ENCODE data around the gene ITPR3. TPM values are rescaled to one million over a fixed set of nuclear protein-coding genes. Genes with fewer than 3 reads are reported as not detected.
"Not testable (repeated sequence)": the region's sequence is repeated elsewhere in the genome, so short reads cannot be mapped to it uniquely, and the experiment has no call there.

The ITPR3 gene
- total RNA-seq, 6 donors from 2014 or later, result 95.6 to 179 (median 137) TPM

- H3K9me3 ChIP-seq, result no peaks in the 10 kb centered on the region
- peak overlapping the region in 1 of 4 donors; percentile 52 for H3K27ac ChIP-seq
- 56 to 70% methylated on average over 17 to 41 of the region's 57 CpGs for WGBS, 2 donors
- TF ChIP-seq EP300 (IDR thresholded peaks at IDR 0.05), result no peak
- no peak for TF ChIP-seq POLR2AphosphoS5 (IDR thresholded peaks at IDR 0.05)
- peak in 1 of 4 donors; percentile 21 for TF ChIP-seq POLR2A (IDR thresholded peaks at IDR 0.05)
- no peak for TF ChIP-seq CTCF (IDR thresholded peaks at IDR 0.05)
- H3K4me1 ChIP-seq, result peaks cover 30 to 40% (median 36%) of the 10 kb centered on the region in 4 donors
- ATAC-seq (ENCODE audit: low FRiP score in 2 of 2) (peak in 1 of 2 donors; percentile 1), DNase-seq (peak in 1 of 2 donors; percentile 89)
- peak overlapping the region in 3 of 4 donors; percentile 22 to 38 (median 26) for H3K4me3 ChIP-seq
- no peaks in the 10 kb centered on the region for H3K27me3 ChIP-seq
- no peaks in the 10 kb centered on the region for H3K36me3 ChIP-seq
Measured at GRCh38 chr6:33592595-33593413, 28.3 kb upstream of the ITPR3 start.

GRCh38 chr6:33593414-33593727 lies 27.8 kb upstream of the ITPR3 start:
- no peak for ATAC-seq (ENCODE audit: low FRiP score in 2 of 2)
- no peaks in the 10 kb centered on the region for H3K36me3 ChIP-seq
- peak overlapping the region in 2 of 4 donors; percentile 22 to 38 for H3K4me3 ChIP-seq
- no peak for TF ChIP-seq CTCF (IDR thresholded peaks at IDR 0.05)
- no peak for TF ChIP-seq EP300 (IDR thresholded peaks at IDR 0.05)
- TF ChIP-seq POLR2AphosphoS5 (IDR thresholded peaks at IDR 0.05), result no peak
- no peak for TF ChIP-seq POLR2A (IDR thresholded peaks at IDR 0.05)
- 36 to 65% methylated on average over 4 of the region's 4 CpGs for WGBS, 2 donors
- peak overlapping the region in 1 of 4 donors; percentile 52 for H3K27ac ChIP-seq
- no peak for DNase-seq
- H3K9me3 ChIP-seq, result no peaks in the 10 kb centered on the region
- no peaks in the 10 kb centered on the region for H3K27me3 ChIP-seq
- H3K4me1 ChIP-seq, result peaks cover 30 to 40% (median 37%) of the 10 kb centered on the region in 4 donors

GRCh38 chr6:33595001-33595846 lies 25.9 kb upstream of the ITPR3 start:
- TF ChIP-seq POLR2A (IDR thresholded peaks at IDR 0.05) (no peak), EP300 (IDR thresholded peaks at IDR 0.05) (no peak), CTCF (IDR thresholded peaks at IDR 0.05) (no peak), POLR2AphosphoS5 (IDR thresholded peaks at IDR 0.05) (no peak)
- WGBS, 2 donors, result 91 to 96% methylated on average over 18 of the region's 18 CpGs
- DNase-seq, result no peak

GRCh38 chr6:33596894-33597293 lies 24.2 kb upstream of the ITPR3 start:
- H3K4me3 ChIP-seq; ATAC-seq (ENCODE audit: low FRiP score in 2 of 2); H3K36me3 ChIP-seq; H3K27ac ChIP-seq; H3K9me3 ChIP-seq; H3K27me3 ChIP-seq; DNase-seq: not testable (repeated sequence)
- H3K4me1 ChIP-seq, result peaks cover 5 to 15% (median 8%) of the 10 kb centered on the region in 4 donors
- WGBS, 2 donors, result 59 to 83% methylated on average over 5 of the region's 5 CpGs

More at GRCh38 chr6:33595001-33595846, 25.9 kb upstream of the ITPR3 start:
- no peak for ATAC-seq (ENCODE audit: low FRiP score in 2 of 2)
- no peaks in the 10 kb centered on the region for H3K27me3 ChIP-seq
- H3K4me3 ChIP-seq, result no peak overlapping the region
- H3K9me3 ChIP-seq, result no peaks in the 10 kb centered on the region
- H3K4me1 ChIP-seq, result peaks cover 18 to 24% (median 22%) of the 10 kb centered on the region in 4 donors
- H3K36me3 ChIP-seq, result no peaks in the 10 kb centered on the region
- H3K27ac ChIP-seq, result no peak overlapping the region
